Activated T-helper 1 cell treated with anti-CD3 and anti-CD28 coated beads, Interleukin-2, amount 50 U/mL, for 16 hours (primary cell): ENCODE data around the gene MUC20.
"Not testable (repeated sequence)": the region's sequence is repeated elsewhere in the genome, so short reads cannot be mapped to it uniquely, and the experiment has no call there.

Source experiments
- DNase-seq, 2 donors: peaks; one replicate each; pipeline ENCODE4 v3.0.0-alpha.2; 2020; ENCODE audit warnings: low read depth in 1 of 2, low spot score in 1 of 2

MUC20 gene

DNA sequence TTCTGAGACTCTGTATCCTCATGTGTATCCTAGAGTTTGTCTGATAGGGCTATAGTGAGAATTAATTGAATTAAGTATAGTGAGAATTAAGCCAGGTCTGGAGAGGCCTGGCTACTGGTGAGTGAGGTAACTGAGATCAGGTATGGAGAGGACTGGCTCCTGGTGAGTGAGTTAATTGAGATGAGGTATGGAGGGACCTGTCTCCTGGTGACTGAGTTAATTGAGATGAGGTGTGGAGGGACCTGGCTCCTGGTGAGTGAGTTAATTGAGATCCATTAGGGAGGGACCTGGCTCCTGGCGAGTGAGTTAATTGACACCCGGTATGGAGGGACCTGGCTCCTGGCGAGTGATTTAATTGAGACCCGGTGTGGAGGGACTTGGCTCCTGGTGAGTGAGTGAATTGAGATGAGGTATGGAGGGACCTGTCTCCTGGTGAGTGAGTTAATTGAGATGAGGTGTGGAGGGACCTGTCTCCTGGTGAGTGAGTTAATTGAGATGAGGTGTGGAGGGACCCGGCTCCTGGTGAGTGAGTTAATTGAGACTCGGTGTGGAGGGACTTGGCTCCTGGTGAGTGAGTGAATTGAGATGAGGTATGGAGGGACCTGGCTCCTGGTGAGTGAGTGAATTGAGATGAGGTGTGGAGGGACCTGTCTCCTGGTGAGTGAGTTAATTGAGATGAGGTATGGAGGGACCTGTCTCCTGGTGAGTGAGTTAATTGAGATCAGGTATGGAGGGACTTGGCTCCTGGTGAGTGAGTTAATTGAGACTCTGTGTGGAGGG, 10.5 kb upstream of the MUC20 start:
- DNase-seq = not testable (repeated sequence)

DNA sequence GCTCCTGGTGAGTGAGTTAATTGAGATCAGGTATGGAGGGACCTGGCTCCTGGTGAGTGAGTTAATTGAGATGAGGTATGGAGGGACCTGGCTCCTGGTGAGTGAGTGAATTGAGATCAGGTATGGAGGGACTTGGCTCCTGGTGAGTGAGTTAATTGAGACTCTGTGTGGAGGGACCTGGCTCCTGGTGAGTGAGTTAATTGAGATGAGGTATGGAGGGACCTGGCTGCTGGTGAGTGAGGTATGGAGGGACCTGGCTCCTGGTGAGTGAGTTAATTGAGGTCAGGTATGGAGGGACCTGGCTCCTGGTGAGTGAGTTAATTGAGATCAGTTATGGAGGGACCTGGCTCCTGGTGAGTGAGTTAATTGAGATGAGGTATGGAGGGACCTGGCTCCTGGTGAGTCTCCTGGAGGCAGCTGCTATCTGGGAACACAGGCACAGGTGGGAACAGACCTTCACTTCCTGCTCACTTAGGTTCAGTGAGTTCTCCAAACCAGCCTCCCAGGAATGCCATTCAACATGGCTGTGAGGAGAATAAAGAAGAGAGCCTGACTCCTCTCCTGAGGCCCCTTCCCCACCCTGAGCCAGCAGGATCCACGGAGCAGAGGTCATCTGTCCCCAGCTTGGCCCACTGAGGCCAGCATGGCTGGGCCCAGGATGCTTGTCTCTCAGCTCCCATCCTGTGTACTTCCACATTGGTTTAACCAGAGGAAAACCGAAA, 9.5 kb upstream of the MUC20 start:
- DNase-seq = not testable (repeated sequence)

DNA sequence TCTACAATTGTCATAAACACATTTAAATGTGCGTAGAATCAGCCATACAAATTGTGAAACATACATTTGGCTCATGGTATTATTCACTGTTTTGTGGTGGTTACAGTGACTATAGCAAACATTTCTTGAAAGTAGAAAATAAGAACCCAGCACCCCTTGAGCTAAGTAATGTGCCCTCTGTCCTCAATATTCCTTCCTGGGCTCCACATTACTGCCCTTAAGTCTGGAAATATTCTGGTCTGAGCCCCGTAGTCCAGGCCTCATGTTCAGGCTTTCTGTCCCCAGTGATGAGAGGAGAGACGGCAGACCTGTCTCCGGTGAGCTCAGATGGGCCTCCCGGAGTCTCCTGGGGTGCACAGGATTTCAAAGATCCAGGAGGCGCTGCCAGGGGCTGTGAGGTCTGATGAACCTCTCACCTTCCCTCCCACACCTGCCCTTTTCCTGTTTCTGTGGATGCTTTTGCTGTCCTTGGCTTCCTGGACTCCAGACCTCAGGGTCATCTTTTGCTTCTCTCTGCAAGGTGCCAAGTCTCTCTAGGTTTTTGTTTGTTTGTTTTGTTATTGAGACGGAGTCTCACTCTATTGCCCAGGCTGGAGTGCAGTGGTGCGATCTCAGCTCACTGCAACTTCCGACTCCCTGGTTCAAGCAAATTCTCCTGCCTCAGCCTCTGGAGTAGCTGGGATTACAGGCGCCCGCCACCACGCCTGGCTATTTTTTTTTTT, 8.8 kb upstream of the MUC20 start:
- DNase-seq = no peak

DNA sequence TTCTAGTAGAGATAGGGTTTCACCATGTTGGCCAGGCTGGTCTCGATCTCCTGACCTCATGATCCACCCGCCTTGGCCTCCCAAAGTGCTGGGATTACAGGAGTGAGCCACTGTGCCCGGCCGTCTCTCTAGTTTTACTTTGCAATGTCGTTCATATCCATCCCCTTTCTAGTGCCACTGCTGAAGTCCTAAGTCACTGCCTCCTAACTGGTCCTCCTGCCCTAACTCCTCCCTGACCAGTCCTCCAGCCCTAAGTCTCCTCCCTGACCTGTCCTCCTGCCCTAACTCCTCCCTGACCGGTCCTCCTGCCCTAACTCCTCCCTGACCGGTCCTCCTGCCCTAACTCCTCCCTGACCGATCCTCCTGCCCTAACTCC, 8.3 kb upstream of the MUC20 start:
- not testable (repeated sequence) for DNase-seq

- DNase-seq = not testable (repeated sequence)
Observed at GRCh38 chr3:195713150-195713549, 7.6 kb upstream of the MUC20 start.

- no peak for DNase-seq
Observed at GRCh38 chr3:195714380-195715011, 6.3 kb upstream of the MUC20 start.

DNA sequence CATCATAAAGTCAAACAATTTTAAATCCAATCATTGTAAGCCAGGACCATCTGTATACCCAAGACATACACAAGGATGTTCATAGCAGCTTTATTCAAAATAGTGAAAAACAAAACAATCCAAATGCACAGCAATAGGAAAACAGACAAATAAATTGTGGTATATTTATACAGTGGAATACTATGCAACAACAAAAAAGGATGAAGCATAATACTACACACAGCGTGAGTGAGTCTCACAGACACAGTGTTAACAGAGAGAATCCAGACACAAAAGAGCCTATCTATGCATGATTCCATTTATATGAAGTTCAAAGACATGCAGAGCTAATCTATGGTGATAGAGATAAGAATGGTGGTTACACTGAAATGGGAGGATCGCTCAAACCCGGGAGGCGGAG, 5.6 kb upstream of the MUC20 start:
- no peak for DNase-seq

DNA sequence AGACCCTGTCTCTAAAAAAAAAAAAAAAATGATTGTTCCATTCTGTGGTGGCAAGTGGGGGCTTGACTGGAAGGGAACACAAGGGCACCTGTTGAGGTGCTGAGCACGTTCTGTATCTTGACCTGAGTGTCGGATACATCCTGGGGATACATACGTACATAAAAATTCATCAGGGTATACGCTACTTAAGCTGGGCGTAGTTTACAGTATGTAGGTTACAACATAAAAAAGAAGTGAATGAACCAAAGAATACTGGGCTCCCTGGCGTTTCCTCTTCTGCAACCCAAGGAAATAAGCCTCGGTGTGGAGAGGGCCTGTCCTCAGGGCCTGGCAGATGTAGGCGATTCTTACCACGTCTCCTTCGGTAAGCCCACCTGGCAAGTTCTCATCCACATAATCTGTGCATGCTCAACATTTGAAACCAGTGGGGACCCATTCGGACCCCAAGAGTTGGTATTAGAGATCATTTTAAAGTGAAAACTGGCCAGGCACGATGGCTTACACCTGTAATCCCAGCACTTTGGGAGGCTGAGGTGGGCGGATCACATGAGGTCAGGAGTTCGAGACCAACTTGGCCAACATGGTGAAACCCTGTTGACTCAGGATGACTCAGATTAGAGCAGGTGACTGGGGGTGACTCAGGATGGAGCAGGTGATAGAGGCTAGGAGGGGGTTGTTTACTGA, 5.1 kb upstream of the MUC20 start:
- no peak for DNase-seq

DNA sequence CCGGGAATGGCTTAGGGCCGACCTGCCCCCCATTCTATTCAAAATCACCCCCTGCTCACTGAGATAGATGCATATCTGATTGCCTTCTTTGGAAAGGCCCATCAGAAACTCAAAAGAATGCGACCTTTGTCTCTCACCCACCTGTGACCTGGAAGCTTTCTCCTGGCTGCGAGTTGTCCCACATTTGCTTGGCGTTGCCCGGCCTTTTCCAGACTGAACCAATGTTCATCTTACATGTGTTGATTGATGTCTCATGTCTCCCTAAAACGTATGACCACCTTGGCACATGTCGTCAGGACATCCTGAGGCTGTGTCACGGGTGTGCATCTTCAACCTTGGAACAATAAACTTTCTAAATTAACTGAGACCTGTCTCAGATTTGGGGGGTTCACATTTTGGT, 3.4 kb upstream of the MUC20 start:
- no peak for DNase-seq

DNA sequence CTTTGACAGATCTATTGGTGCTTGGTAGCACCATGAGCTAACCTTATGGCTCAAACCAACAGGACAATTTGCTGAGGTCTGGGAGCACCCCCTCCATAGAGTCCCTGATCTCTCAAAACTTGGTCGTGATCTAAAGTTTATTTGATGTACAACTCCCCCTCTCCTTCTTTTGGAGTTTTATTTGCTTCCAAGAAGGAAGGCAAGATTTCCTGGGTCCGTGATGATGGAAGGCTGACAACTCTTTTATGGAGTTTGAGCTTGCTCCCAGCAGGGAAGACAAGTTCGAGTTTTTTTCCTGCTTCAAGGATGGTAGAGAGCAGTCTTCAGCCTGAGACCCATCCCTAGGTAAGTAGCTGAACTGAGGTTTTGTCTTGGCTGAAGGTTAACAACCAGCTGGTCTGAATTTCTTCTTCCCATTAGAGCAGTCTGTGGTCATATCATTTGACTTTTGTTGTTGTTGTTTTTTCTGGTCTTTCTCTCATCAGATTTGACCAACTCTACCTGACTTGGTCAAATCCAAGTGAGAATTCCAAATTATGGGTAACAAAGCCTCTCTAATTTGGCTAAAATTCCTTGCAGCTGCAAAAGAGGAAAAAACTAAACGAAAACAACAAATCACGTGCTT, 2.8 kb upstream of the MUC20 start:
- DNase-seq = no peak

DNA sequence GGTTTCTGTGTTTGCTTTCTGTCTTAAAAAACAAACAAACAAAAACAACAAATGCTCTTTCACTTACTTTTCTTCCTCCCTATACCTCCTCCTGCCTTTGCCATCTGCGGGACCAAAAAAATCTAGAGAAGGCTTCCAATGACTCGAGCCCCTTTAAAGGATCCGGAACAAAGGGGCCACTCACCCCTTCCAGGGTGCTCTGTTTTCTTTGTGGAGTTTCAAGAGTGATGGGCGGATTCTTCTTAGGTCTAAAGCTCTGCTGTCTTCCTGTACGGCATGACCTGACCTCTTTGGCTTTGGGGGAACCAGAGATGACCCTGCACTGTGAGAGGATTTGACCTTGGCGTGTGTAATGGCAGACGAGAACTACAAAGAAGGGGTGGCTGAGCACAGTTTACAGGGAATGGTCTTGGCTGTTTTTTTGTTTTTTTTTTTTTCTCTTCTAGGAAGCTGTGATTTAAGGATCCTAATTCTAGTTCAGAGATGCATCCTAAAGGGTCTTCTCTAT, 2.2 kb upstream of the MUC20 start:
- DNase-seq = no peak

GRCh38 chr3:195719514-195720254, 1.1 kb upstream of the MUC20 start:
- DNase-seq = not testable (repeated sequence)

DNA sequence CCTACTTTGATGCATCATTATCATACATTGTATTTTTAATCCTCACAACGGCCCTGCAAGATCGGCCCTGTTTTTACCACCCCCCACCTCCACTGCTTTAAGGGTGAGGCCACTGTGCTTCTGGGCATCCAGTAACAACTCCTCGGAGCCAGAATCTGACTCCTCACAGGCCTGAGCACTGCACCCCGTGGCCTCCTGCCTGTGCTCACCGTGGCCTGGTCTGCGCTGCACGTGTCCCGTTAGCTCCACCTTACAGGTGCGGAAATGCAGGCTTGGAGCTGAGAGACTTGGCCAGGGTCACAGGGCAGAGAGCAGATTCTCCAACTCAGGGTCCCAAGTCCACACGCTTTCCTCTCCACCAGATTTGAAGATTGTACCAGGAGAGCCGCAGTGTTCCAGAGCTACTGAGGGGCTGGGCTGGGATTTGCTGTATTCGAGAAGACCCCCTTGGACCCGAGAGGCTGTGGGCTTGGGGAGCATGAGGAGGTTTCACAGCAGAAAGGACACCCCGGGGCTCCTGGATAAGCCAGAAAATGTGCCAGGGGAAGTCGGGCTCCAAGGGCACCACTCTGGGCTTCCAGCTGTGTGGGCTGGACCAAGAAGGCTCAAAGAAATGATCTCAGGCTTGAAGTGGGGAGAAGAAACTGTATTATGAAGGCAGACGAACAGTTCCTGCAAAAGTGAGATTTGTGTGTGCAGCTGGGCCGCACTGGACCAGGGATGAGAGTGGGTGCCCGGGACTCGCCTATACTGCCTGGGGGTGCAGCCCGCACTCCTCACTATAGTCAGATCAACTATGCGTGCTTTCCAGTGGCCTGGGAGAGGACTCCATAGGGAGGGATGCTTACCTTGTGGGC, 1.6 kb downstream of the MUC20 start:
- not testable (repeated sequence) for DNase-seq

DNA sequence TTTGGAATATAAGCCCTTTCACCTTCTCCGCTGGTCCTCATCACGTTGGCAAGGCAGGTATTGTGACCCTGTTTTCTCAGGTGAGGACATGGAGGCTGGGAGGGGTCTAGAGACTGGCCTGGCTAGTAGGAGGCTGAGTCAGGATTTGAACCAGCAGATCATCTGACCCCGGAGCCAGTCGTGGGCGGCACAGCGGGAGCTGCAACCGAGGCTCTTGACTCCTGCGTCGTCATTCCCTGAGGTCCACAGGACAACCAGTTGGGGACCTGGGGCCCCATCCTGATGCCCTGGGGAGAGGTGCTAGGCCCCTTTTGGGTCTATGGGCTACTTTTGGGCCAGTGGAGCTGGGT, 2.2 kb downstream of the MUC20 start:
- not testable (repeated sequence) for DNase-seq

DNA sequence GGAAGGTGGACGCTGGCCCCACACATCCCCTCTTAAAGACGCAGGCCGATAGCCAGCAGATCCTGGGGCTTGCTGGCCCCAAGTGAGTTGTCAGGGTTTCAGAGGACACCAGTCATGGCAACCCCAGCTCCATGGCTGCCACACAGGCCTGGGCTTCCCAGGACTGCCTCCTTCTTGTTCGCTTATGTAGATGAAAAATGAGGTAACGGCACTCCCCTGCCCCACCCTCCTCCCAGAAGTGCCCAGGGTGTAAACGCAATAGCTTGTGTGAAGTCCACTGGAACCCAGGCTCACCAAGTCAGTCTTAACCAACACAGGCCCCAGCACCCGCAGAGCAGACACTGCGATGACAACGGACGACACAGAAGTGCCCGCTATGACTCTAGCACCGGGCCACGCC, 3.6 kb downstream of the MUC20 start:
- not testable (repeated sequence) for DNase-seq

- not testable (repeated sequence) for DNase-seq
Observed at GRCh38 chr3:195725916-195726740, 5.3 kb downstream of the MUC20 start.

- no peak for DNase-seq
Observed at GRCh38 chr3:195727606-195728195, 6.9 kb downstream of the MUC20 start.
